Lung (tissue), 12 donors: ENCODE data around the gene RNF149. TPM values are rescaled to one million over a fixed set of nuclear protein-coding genes. Genes with fewer than 3 reads are reported as not detected.

Experiments
- ATAC-seq: fragments of 200-7000 bp; cut with Tn5 transposase; one replicate; pipeline ENCODE4 v1.9.1; 2020; ENCODE audit warnings: moderate number of reproducible peaks; ENCODE audit not compliant: insufficient read depth, low FRiP score
- DNase-seq, 3 donors: peaks; one replicate each; pipeline ENCODE4 v3.0.0-alpha.2; 2013 to 2017
- H3K27ac ChIP-seq, 2 donors: one replicate each; pipeline ENCODE4 v1.5.1; 2013; ENCODE audit warnings: mild to moderate bottlenecking in 2 of 2, moderate library complexity in 2 of 2, control low read depth in 1 of 2, inconsistent platforms in 1 of 2, low read depth in 1 of 2, low read length in 1 of 2
- H3K27me3 ChIP-seq, 3 donors: one replicate each; pipeline ENCODE4 v1.5.1; 2013; ENCODE audit warnings: low read length in 2 of 3; ENCODE audit not compliant: control insufficient read depth in 3 of 3, insufficient read depth in 3 of 3
- H3K36me3 ChIP-seq, 4 donors: one replicate each; pipeline ENCODE4 v1.5.1; 2013; ENCODE audit warnings: low read length in 4 of 4, mild to moderate bottlenecking in 1 of 4, moderate library complexity in 1 of 4; ENCODE audit not compliant: control insufficient read depth in 4 of 4, insufficient read depth in 4 of 4
- H3K4me1 ChIP-seq, 5 donors: one replicate each; pipeline ENCODE4 v1.5.1; 2013; ENCODE audit warnings: low read length in 5 of 5, mild to moderate bottlenecking in 2 of 5, moderate library complexity in 1 of 5; ENCODE audit not compliant: control insufficient read depth in 5 of 5, insufficient read depth in 5 of 5
- H3K4me3 ChIP-seq: one replicate; pipeline ENCODE4 v1.5.1; 2013; ENCODE audit warnings: mild to moderate bottlenecking, control low read depth, moderate library complexity
- H3K9ac ChIP-seq, 2 donors: one replicate each; pipeline ENCODE4 v1.5.1; 2013; ENCODE audit warnings: low read length in 2 of 2, control low read depth in 1 of 2; ENCODE audit not compliant: insufficient read depth in 1 of 2
- H3K9me3 ChIP-seq, 4 donors: one replicate each; pipeline ENCODE4 v1.5.1; 2013; ENCODE audit warnings: low read length in 3 of 4, mild to moderate bottlenecking in 1 of 4, moderate library complexity in 1 of 4; ENCODE audit not compliant: control insufficient read depth in 4 of 4, insufficient read depth in 3 of 4
- WGBS, 2 donors: extraction: QIAGEN DNeasy Blood & Tissue Kit; methylation state at CpG; one replicate each; pipeline ENCODE4 v1.1.7; 2013; 5-methylcytosine and 5-hydroxymethylcytosine counted together
- polyA plus RNA-seq, 2 donors: library from polyadenylated mRNA; stranded (reverse); fragments of 200-250 nt; gene quantifications; one replicate each; pipeline ENCODE4 v1.2.1, GENCODE V29; 2013
- total RNA-seq, 2 donors: library from RNA; depleted of rRNA in 1 of 2; stranded (reverse); fragments of >200 nt in 1 of 2; gene quantifications; one replicate each; pipeline ENCODE4 v1.2.1, GENCODE V29; 2014 to 2021
- TF ChIP-seq, protein P1 (sequence below): IDR thresholded peaks from 2 replicates; pipeline ENCODE4 v1.5.1; 2012; ENCODE audit warnings: mild to moderate bottlenecking; ENCODE audit errors: control extremely low read depth, extremely low read depth
- donor health status: control.
- donor health status: control.
- donor health status: Bipolar disorder and iron deficiency.
- donor health status: healthy.
- donor health status: DM: yes; HTN: yes; CAD: no.

Gene RNF149
- total and polyA plus RNA-seq, 4 donors = 46.7 to 106 (median 93.4) TPM

DNA sequence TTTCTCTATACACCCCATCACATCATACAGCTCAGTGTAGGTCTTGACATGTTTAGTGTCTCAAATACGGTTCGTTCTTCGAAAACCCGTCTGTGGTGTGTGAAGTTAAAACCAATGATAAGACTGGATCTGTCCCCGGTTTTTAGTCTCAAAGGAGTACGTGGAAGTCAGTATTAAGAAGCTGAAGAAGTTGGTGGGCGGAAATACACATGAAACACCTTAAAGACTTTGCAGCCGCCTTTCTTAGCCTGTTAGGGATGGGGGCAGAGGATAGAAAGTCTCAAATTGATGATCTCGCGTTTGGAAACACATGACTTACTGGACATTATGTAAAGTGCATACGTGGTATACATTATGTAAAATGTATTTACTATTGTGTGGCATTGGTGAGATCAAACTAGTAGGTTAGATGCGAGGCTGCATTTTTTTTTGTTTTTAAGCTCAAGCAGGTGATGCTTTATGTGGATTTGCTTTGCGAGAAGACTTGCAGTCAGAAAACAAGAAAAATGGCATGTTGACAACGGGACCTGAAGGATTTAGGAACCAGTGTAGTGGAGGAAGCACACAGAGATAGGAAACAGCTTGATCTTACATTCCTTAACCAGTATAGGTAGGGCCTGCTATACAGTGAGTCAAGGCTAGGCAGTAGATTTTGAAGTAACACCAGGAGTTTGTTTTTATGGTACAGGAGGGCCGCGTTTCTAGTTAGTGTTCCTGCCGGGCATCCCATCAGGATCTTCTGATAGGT lies 54.6 kb downstream of the RNF149 start:
- peaks cover 0 to 2% (median 0%) of the 10 kb centered on the region in 4 donors for H3K9me3 ChIP-seq
- H3K27me3 ChIP-seq = no peaks in the 10 kb centered on the region
- peak overlapping the region; percentile 88 for H3K4me3 ChIP-seq
- peak overlapping the region; percentile 73 to 82 for H3K9ac ChIP-seq
- H3K4me1 ChIP-seq = peaks cover 8 to 17% (median 10%) of the 10 kb centered on the region in 5 donors
- WGBS, 2 donors = 24 to 25% methylated on average over 17 of the region's 17 CpGs
- DNase-seq (peak in 1 of 3 donors; percentile 15), ATAC-seq (no peak)
- TF ChIP-seq, protein P1, sequence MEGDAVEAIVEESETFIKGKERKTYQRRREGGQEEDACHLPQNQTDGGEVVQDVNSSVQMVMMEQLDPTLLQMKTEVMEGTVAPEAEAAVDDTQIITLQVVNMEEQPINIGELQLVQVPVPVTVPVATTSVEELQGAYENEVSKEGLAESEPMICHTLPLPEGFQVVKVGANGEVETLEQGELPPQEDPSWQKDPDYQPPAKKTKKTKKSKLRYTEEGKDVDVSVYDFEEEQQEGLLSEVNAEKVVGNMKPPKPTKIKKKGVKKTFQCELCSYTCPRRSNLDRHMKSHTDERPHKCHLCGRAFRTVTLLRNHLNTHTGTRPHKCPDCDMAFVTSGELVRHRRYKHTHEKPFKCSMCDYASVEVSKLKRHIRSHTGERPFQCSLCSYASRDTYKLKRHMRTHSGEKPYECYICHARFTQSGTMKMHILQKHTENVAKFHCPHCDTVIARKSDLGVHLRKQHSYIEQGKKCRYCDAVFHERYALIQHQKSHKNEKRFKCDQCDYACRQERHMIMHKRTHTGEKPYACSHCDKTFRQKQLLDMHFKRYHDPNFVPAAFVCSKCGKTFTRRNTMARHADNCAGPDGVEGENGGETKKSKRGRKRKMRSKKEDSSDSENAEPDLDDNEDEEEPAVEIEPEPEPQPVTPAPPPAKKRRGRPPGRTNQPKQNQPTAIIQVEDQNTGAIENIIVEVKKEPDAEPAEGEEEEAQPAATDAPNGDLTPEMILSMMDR = no peak
- peak overlapping the region in 1 of 2 donors; percentile 96 for H3K27ac ChIP-seq
- peaks cover 2 to 8% (median 5%) of the 10 kb centered on the region in 4 donors for H3K36me3 ChIP-seq

DNA sequence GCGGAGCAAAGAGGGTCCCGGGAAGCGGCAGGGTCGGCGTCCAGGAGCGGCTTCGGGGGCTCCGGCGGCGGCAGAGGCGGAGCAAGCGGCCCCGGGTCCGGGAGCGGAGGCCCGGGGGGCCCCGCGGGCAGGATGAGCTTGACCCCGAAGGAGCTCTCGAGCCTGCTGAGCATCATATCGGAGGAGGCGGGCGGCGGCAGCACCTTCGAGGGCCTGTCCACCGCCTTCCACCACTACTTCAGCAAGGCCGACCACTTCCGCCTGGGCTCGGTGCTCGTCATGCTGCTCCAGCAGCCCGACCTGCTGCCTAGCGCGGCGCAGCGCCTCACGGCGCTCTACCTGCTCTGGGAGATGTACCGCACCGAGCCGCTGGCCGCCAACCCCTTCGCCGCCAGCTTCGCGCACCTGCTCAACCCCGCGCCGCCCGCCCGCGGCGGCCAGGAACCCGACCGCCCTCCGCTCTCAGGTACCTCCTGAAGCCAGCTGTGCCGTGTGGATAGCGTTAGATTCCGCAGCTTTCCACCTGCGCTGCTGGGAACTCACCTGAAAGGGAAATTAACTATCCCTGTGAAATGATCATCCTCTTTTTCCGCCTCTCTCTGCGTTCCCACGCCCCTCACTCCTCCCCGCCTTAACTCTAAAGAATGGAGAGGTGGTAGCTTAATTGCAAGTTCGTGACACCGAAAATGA lies 55.3 kb downstream of the RNF149 start:
- Histone ChIP-seq H3K4me1 (peaks cover 8 to 17% (median 10%) of the 10 kb centered on the region in 5 donors), H3K9ac (peak overlapping the region; percentile 73 to 82), H3K27ac (peak overlapping the region; percentile 94 to 96), H3K4me3 (peak overlapping the region; percentile 88), H3K27me3 (no peaks in the 10 kb centered on the region), H3K9me3 (no peaks in the 10 kb centered on the region), H3K36me3 (peaks cover 0 to 5% (median 3%) of the 10 kb centered on the region in 4 donors)
- peak; percentile 77 for ATAC-seq
- TF ChIP-seq, protein P1 = no peak
- peak in 2 of 3 donors; percentile 63 to 64 for DNase-seq
- WGBS, 2 donors = 0 to 1% methylated on average over 45 to 65 of the region's 65 CpGs

DNA sequence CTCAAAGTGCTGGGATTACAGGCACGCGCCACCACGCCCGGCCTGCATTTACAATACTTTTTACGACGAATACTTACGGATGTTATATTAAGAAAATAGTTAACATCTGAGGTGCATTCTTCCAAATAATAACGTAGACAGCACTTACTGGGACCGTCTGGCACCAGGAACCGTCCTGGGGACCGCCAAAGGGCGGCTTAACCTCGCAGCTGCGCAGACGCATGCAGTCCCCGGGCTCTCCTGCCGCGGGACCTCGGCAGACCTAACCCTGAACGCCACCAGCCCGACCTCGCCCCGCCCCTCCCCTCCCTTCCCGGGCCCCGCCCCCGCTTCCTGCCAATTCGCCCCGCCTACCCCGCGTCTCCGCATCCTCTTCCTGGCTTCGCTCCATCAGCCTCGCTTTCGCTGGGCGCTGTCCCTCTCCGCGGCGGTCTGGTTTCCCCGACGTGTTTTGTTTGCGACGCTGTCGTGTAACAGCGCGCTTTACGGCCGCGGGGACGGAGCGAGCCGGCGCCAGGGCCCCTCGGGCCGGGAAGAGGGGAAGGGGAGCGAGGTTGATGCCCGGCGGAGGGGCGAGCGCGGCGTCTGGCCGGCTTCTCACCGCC lies 56.0 kb downstream of the RNF149 start, which contains the start of gene CNOT11:
CNOT11 (plus strand) TSS at position 479 of the 605 bp plus-strand sequence; CDS start at position 558, 79 bp downstream.
- TF ChIP-seq, protein P1 = no peak
- DNase-seq = peak; percentile 99 to 100 (median 99)
- Histone ChIP-seq H3K27me3 (no peaks in the 10 kb centered on the region), H3K9ac (peak within 1 kb of the TSS; percentile 73 to 82), H3K9me3 (no peaks in the 10 kb centered on the region), H3K27ac (peak within 1 kb of the TSS; percentile 94 to 96), H3K4me3 (peak within 1 kb of the TSS; percentile 88), H3K36me3 (peaks cover 0 to 5% (median 2%) of the 10 kb centered on the region in 4 donors), H3K4me1 (peaks cover 8 to 17% (median 10%) of the 10 kb centered on the region in 5 donors)
- ATAC-seq = peak; percentile 93
- 0 to 1% methylated on average over 61 to 63 of the region's 63 CpGs for WGBS, 2 donors
